MCF 10A (cell line): Measurements from ENCODE around the gene C17orf75. TPM values are rescaled to one million over a fixed set of nuclear protein-coding genes. Genes with fewer than 3 reads are reported as not detected.
"Not testable (repeated sequence)": the region's sequence is repeated elsewhere in the genome, so short reads cannot be mapped to it uniquely, and the experiment has no call there.

Source experiments
- Bru-seq: library from RNA; stranded (reverse); fragments of 400-500 nt; gene quantifications from one replicate; lab custom pipeline; 2021; lab: Mats Ljungman, UMichigan
- BruChase-seq, 2 experiments: library from RNA; stranded (reverse); fragments of 400-500 nt; gene quantifications; one replicate each; lab custom pipeline; 2021; lab: Mats Ljungman, UMichigan
- BruUV-seq: library from RNA; stranded (reverse); fragments of 400-500 nt; replicated peaks from 2 replicates; lab custom pipeline; 2021; lab: Mats Ljungman, UMichigan
- CTCF ChIA-PET: fragments of 300-600 bp; sonication (Branson Sonifier 250); formaldehyde crosslinking; extraction: SDS; loops from one replicate; lab custom pipeline; 2021; ENCODE audit warnings: antibody characterized with exemption, inconsistent platforms; lab: Yijun Ruan, JAX
- POLR2A ChIA-PET: fragments of 300-600, 350-650 bp; sonication (Branson Sonifier 250); formaldehyde crosslinking; extraction: SDS; loops from one replicate; lab custom pipeline; 2020; ENCODE audit warnings: antibody characterized with exemption, inconsistent platforms; lab: Yijun Ruan, JAX
- DNase-seq: peaks from one replicate; pipeline ENCODE4 v3.0.0-alpha.2; 2018; ENCODE audit not compliant: unreplicated experiment
- H3K27ac Mint-ChIP-seq: one replicate; pipeline ENCODE4 v1.8.0; 2022; ENCODE audit warnings: mild to moderate bottlenecking, low read depth, mixed read lengths; ENCODE audit not compliant: unreplicated experiment
- H3K27me3 Mint-ChIP-seq: one replicate; pipeline ENCODE4 v1.8.0; 2022; ENCODE audit warnings: mixed read lengths; ENCODE audit not compliant: insufficient read depth, unreplicated experiment
- H3K36me3 Mint-ChIP-seq: one replicate; pipeline ENCODE4 v1.8.0; 2022; ENCODE audit warnings: mild to moderate bottlenecking, moderate library complexity, mixed read lengths; ENCODE audit not compliant: insufficient read depth, unreplicated experiment
- H3K4me1 Mint-ChIP-seq: one replicate; pipeline ENCODE4 v1.8.0; 2022; ENCODE audit warnings: mixed read lengths; ENCODE audit not compliant: insufficient read depth, unreplicated experiment
- H3K4me3 Mint-ChIP-seq: one replicate; pipeline ENCODE4 v1.8.0; 2022; ENCODE audit warnings: mild to moderate bottlenecking, moderate library complexity, mixed read lengths; ENCODE audit not compliant: unreplicated experiment
- H3K9me3 Mint-ChIP-seq: one replicate; pipeline ENCODE4 v1.8.0; 2022; ENCODE audit warnings: mixed read lengths; ENCODE audit not compliant: unreplicated experiment
- intact Hi-C: fragments of 100-400 bp; cut with micrococcal nuclease; formaldehyde crosslinking; loops from 2 replicates; pipeline ENCODE4 v1.14.1; 2022
- long read RNA-seq: library from polyadenylated mRNA; stranded (forward); transcript quantifications from one replicate; pipeline ENCODE4 v2.0.0, GENCODE V29; 2022
- total RNA-seq: library from RNA; stranded (reverse); gene quantifications from 2 replicates; pipeline ENCODE4 v1.2.3, GENCODE V29; 2022
- TF ChIP-seq, protein P1 (sequence below): fragments of 200-600 bp; IDR thresholded peaks from one replicate; pipeline ENCODE4 v1.8.0; 2022; ENCODE audit warnings: antibody characterized with exemption, mild to moderate bottlenecking; ENCODE audit not compliant: unreplicated experiment

Gene C17orf75
- total RNA-seq, result 11.5 and 18.1 TPM in 2 replicates
- Bru-seq, nascent RNA, result percentile 65 among the genes with signal in this experiment
- BruChase-seq, experiment 1, labeled RNA remaining after a 6-hour chase, result percentile 66 among the genes with signal in this experiment
- BruChase-seq, experiment 2, labeled RNA remaining after a 2-hour chase, result percentile 73 among the genes with signal in this experiment
- long read RNA-seq, transcript C17orf75-202 (10 exons, 1,642 nt), result major isoform, 20 of 29 reads
- long read RNA-seq, partial matches to known transcripts, result 1 of 29 reads
- long read RNA-seq, other reads (novel, unspliced or antisense), result 8 of 29 reads

GRCh38 chr17:32341857-32342602, at the start of gene C17orf75:
Gene C17orf75, minus strand, starts transcription at chr17:32342173. Its CDS starts 34 bp downstream, at chr17:32342139.
- ChIA-PET POLR2A (interaction anchor here (0.6 to 3.6 kb wide), 8 partner anchors 9 to 820 kb away, joined by 3 to 56 read pairs (median 6); partner anchors contain the start of genes PSMD11, RHOT1, UTP6 and ZNF207), CTCF (interaction anchor here (0.7 to 1.5 kb wide), 2 partner anchors 88 to 136 kb away, joined by 4 to 5 read pairs; no protein-coding TSS in a partner anchor)
- peak within 1 kb of the TSS; percentile 93 for H3K27ac Mint-ChIP-seq
- TSS peak; percentile 67 for BruUV-seq
- peak; percentile 76 for DNase-seq
- H3K27me3 Mint-ChIP-seq, result no peaks in the 10 kb centered on the region
- H3K36me3 Mint-ChIP-seq, result peaks cover 32% of the 10 kb centered on the region
- peak within 1 kb of the TSS; percentile 98 for H3K4me3 Mint-ChIP-seq
- TF ChIP-seq, protein P1, sequence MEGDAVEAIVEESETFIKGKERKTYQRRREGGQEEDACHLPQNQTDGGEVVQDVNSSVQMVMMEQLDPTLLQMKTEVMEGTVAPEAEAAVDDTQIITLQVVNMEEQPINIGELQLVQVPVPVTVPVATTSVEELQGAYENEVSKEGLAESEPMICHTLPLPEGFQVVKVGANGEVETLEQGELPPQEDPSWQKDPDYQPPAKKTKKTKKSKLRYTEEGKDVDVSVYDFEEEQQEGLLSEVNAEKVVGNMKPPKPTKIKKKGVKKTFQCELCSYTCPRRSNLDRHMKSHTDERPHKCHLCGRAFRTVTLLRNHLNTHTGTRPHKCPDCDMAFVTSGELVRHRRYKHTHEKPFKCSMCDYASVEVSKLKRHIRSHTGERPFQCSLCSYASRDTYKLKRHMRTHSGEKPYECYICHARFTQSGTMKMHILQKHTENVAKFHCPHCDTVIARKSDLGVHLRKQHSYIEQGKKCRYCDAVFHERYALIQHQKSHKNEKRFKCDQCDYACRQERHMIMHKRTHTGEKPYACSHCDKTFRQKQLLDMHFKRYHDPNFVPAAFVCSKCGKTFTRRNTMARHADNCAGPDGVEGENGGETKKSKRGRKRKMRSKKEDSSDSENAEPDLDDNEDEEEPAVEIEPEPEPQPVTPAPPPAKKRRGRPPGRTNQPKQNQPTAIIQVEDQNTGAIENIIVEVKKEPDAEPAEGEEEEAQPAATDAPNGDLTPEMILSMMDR, result no peak
- H3K4me1 Mint-ChIP-seq, result peaks cover 10% of the 10 kb centered on the region
- no peaks in the 10 kb centered on the region for H3K9me3 Mint-ChIP-seq
- intact Hi-C loops, result no loop called here

- Mint-ChIP-seq H3K27me3 (no peaks in the 10 kb centered on the region), H3K36me3 (peaks cover 62% of the 10 kb centered on the region), H3K9me3 (no peaks in the 10 kb centered on the region), H3K27ac (no peak overlapping the region), H3K4me3 (no peak overlapping the region), H3K4me1 (peaks cover 9% of the 10 kb centered on the region)
- DNase-seq, result no peak
- no TSS peak for BruUV-seq
- ChIA-PET CTCF (no interaction called here), POLR2A (interaction anchor here (0.6 to 0.8 kb wide), 4 partner anchors 17 to 29 kb away, joined by 3 to 4 read pairs (median 3); no protein-coding TSS in a partner anchor)
- intact Hi-C loops, result no loop called here
- TF ChIP-seq, protein P1, result no peak
Measured at GRCh38 chr17:32388613-32389459, 46.9 kb upstream of the C17orf75 start.

- CTCF ChIA-PET, result interaction anchor here (1.5 kb wide), 1 partner anchor 10 kb away, joined by 5 read pairs; no protein-coding TSS in a partner anchor
- POLR2A ChIA-PET, result interaction anchor here (0.6 to 2.8 kb wide), 5 partner anchors 8 to 30 kb away, joined by 3 to 8 read pairs (median 3); no protein-coding TSS in a partner anchor
- not testable (repeated sequence) for BruUV-seq
Measured at GRCh38 chr17:32388128-32388527, 46.2 kb upstream of the C17orf75 start.

DNA sequence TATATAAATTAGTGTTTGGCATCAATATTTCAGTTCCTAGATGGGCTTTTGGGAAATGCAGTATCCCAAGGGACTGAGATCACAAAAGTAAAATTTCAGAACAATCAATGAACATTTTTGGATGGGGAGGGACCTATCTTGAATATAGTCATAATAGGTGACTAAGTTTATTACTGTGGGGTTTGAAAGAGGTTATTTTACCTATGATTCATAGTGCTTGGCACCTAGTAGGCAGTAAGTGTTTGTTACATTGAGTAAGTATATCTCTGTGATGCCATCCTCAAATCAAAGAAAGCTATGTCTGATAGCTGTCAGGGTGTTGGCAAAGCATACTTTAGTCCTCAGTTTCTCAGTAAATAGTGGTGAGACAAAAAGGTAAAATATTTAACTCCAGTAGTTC, 44.9 kb upstream of the C17orf75 start:
- CTCF ChIA-PET, result interaction anchor here (1.5 kb wide), 1 partner anchor 8 kb away, joined by 5 read pairs; no protein-coding TSS in a partner anchor
- DNase-seq, result peak; percentile 22
- H3K4me3 Mint-ChIP-seq, result no peak overlapping the region
- intact Hi-C loops, result no loop called here
- H3K36me3 Mint-ChIP-seq, result peaks cover 70% of the 10 kb centered on the region
- POLR2A ChIA-PET, result interaction anchor here (0.8 to 2.8 kb wide), 8 partner anchors 9 to 131 kb away, joined by 3 to 8 read pairs (median 4); partner anchors contain the start of gene PSMD11
- no peaks in the 10 kb centered on the region for H3K27me3 Mint-ChIP-seq
- no TSS peak for BruUV-seq
- peaks cover 5% of the 10 kb centered on the region for H3K4me1 Mint-ChIP-seq
- no peak overlapping the region for H3K27ac Mint-ChIP-seq
- TF ChIP-seq, protein P1, result no peak
- no peaks in the 10 kb centered on the region for H3K9me3 Mint-ChIP-seq

More at GRCh38 chr17:32388128-32388527, 46.2 kb upstream of the C17orf75 start:
- H3K4me3 Mint-ChIP-seq, H3K9me3 Mint-ChIP-seq, H3K27me3 Mint-ChIP-seq, H3K27ac Mint-ChIP-seq, intact Hi-C loops, DNase-seq, H3K4me1 Mint-ChIP-seq: not testable (repeated sequence)
- peaks cover 62% of the 10 kb centered on the region for H3K36me3 Mint-ChIP-seq
